AML-193 (cell line): ENCODE results near the gene POLR3G.

Source experiments
- DNase-seq, 2 experiments: peaks; one replicate each; lab custom pipeline; 2025; lab: John Stamatoyannopoulos, UW

The POLR3G gene, protein sequence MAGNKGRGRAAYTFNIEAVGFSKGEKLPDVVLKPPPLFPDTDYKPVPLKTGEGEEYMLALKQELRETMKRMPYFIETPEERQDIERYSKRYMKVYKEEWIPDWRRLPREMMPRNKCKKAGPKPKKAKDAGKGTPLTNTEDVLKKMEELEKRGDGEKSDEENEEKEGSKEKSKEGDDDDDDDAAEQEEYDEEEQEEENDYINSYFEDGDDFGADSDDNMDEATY

DNA sequence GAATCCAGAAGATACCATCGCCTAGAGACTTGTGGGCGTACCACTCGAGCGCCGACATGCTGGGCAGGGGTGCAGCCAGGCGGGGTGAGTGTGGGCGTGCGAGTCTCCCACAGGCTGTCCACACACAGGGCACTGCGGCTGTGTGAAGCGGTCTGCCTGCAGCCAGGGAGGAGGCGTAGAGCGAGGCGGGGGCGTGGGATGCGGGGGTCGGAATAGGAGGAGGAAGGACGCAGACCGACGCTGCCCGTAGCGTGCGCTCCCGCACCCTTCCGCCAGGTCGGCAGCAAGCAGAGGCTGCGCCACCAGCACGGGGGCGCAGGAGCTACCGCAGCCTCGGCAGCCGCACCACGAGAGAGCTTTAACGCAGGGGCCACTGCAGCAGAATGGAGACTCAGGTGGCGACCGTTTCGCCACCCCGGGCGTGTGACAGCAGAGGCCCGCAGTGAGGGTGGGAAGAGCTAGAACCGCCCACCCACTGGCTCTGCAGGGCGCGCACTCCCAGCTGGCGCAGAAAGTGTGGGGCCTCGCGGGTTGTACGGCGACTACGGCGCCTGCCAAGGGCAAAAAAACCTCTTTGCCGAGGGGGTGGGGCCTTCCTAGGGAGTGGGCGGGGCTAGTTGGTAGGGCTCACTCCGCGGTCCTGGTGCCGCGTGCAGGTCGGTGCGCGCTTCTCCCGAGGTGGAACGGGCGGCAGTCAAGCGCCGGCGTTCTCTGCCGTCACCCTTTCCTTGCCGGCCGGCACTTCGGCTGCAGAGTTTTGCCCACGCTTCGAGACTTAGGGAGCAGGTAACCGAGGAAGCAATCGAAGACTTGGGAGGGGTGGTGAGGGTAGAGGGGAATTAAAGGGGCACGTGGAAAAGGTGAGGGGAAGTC lies at the start of gene POLR3G, which contains the start of gene MBLAC2:
POLR3G (plus strand) TSS at position 630 of the 873 bp plus-strand sequence. CDS start 10,704 bp downstream, outside the sequence.
MBLAC2 (minus strand) TSS at position 537 of the 873 bp plus-strand sequence; CDS start at position 58, 479 bp downstream.
- peak; percentile 87 to 91 for DNase-seq

DNA sequence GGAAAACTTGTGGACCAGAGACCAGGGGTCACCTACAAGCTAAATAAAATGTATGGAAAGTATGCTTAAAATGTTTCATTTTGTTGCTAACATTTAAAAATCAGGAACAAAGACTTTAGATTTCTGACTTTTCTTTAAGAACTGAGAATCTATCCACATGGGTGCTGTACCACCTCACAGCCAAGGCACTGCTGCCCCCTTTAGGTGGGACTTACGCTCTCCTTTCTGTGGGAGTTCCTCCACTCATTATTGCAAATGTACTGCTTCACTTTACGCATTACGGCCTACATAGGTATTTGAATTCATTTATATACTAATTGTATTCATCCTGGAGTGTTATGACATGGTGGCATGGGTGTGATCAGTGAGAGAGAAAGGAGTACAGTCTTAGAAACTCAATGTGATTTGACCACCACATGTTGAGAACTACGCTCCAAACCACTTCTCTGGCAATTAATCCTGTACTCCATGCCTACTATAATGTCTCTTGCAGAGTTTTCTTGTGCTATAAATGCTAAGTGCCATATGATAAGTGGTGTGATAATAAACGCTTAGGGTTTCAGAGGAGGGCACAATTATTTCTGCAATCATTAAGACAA lies 40.4 kb upstream of the POLR3G start:
- DNase-seq: peak; percentile 18 to 55

DNA sequence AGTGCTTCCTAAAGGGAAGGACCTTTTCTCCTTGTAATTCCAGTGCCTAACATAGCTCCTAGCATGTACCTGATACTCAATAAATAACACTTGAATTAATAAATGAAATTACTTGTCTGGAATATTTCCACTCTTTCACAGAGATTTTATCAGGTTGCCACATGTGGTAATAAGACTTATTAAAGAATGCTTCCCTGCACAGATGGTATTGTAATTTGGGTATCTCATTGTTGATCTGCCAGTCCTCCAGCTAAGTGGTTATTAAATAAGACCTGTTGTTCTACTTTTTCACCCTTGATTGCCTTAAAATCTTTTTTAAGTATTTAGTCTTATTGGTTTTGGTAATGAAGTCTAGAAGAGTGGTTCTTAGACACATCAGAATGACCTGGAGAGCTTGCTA lies 37.0 kb upstream of the POLR3G start:
- no peak for DNase-seq

DNA sequence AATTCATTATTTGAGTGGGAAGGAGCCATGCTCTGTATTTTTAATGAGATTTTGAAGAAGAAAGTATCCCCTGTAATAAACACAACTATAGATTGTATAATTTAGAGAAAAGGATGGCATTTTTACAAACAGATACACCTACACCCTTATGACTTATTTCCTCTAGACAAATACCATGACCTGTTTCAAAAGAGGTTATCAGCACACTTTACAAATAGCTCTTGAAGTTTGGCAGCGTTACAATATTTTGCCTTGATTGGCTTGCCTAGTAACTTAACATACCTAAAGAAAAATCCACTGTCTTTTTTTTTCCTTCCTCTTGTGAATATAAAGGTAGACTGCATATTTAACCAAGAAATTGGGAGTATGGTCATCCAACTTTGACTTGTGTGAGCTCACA lies 36.6 kb upstream of the POLR3G start:
- no peak for DNase-seq

DNA sequence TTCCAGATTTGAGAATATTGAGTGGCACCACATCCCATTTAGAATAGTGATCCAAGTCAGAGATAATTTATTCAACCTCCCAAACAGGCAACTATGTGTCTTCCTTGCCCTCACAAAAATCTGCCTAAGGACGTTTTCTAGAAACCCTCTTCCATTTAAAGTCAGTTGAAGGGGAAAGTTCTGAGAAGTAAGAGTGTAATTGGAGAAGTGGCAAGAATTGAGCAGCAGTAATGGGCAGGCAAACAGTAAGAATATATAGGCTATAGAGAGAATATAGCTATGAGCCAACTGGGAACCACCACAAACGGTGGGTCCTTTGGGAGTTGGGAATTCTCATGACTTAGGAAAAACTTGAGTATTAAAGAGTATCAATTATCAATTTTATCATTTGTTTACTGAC lies 34.0 kb upstream of the POLR3G start:
- peak in 1 of 2 experiments; percentile 7 for DNase-seq

DNA sequence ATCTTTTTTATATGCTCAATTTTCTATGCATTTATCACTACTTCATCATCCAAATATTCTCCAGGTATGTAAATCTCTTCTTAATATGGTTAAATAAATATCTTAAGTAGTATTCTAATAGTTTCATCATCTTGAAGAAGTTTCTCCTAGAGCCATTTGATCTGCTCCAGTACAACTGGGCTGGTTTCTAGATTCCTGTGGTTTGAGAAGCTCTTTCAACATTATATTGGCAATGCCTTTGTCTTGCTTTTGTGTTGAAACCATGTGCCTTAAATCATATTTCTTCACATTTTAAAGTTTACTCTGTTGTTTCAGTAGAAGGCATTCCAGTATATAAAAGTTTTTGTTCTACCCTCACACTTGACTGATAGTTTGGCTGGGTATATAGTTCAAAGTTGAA lies 27.7 kb upstream of the POLR3G start:
- DNase-seq: no peak

DNA sequence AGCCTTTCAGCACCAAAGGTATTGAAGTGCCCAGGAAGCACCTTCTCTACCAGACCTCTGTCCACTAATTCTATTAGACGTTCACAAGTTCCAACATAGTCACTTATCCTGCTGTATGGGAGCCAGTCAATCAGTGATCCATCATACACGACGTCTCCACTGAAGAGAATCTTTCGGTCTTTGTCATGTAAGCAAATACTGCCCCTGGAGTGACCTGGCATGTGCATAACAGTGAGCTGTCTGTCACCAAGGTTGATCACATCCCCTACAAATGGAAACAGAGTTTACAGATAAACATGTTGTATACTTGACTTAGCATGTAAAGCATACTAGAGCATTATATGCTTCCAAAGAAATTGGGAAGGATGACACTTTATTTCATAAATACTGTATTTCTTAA lies 13.4 kb upstream of the POLR3G start:
- no peak for DNase-seq

DNA sequence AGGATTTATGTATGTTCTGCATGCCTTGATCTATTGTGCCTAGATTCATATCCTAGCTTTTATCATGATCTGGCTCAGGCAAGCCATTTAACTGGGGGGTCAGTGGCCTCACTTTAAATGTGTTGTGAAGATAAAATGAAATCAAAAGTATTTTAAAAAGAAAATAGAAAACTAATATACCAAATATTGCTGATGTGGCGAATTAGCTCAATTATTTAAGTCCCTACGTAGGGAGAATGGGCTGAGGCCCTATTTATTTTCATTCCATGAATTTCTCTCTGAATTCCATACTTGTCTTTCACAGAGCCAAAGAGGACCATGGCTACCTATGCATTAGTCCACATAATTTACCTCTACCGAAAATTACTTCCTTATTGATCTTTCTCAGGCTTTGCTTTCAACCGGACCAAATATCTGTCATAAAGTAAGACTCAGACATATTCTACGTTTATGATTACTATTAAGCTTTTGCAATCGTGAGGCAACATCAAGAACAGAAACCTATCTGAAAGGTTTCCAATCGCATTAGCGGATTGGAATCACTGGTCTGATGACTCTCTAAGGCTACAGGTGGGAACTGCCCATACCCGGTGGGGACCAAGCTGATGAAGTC lies 1.8 kb upstream of the POLR3G start:
- DNase-seq: no peak

DNA sequence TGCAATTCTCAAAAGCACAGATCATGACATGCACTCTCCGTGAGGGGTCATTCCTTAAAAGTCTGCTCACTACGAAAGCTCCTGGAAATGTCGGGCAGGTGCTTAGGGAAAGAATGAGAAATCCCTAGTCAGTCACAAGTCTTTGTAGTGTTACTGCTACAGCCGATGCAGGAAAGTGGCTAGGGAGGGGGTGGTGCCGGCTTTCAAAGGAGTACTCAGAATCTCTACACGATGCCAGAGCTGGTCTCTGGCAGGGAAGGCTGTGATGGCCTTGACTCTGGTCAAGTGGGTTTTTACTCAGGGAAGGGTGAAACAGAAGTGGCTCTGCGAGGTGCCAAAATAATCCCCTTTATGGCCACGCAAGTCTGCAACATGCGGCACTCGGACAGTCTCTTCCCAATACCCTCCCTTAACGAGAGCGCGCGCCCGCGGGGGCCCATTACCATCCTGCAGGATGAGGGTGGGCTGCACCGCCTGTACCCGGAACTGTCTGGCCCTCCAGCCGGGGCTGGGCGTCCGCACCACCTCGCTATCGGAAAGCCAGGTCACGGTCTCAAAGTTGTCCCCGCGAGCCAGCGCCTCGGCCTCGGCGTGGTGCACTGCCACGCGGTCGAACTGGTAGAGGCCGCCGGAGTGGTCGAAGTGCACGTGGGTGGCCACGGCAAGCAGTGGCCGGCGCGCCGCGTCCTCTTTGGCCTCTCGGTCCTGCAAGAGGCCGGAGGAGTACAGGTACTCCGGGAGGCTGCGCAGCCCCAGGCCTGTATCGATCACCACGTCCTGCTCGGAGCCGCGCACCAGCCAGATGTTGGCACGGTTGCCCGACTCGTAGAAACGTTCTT lies 1.0 kb upstream of the POLR3G start:
- DNase-seq: peak; percentile 20 to 26

DNA sequence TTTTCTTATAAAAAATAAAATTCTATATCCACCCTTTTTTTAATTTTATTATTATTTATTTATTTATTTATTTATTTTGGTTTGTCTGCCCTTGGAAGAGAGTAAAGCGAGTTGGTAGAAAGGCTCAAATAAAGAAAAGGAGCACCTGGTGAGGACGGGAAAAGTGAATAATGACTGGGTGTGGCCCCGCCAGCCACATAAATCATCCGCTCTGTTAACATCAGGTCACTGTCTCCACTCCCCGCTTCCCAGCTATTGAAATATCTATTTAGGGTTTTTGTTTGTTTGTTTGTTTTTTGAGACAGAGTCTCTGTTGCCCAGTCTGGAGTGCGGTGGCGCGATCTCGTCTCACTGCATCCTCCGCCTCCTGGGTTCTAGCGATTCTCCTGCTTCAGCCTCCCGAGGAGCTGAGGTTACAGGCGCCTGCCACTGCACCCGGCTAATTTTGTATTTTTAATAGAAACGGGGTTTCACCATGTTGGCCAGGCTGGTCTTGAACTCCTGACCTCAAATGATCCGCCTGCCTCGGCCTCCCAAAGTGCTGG lies 844 bp downstream of the POLR3G start:
- DNase-seq: no peak

DNA sequence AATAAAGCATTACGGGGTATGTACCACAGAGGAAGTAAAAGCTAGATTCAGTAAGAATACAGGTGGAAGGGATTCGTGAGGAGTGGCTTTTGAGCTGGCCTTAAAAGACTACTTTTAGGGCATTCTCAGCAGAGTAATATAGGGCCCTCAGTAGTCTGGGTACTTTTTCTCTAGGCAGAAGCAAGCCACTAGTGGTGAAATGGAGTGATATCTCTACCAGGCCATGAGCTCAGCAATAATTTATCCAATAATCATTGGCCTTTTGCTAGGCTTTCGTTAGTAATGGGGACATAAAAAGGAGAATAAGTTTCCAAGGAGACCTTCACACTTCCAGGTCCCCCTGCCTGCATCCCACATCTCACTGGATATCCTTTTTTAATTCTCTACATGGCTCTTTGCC lies 1.7 kb downstream of the POLR3G start:
- peak; percentile 7 to 29 for DNase-seq

DNA sequence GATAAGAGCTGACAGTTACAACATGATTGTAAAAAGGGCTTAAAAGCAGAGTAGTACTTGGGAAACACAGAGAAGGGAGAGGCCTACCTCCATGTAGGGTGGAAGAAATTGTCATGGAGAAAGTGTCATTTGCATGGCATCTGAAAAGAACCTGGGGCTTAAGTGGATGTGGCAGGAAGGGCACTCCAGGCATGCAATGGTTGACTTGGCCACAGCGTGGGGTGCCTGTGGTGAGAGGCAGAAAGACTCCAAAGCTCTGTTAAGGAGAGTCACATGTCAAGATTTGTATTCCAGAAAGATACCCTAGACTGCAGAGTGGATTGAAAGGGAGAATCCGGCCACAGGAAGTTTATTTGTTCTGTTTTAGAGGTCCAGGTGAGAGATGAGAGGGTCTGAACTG lies 2.4 kb downstream of the POLR3G start:
- DNase-seq: no peak

DNA sequence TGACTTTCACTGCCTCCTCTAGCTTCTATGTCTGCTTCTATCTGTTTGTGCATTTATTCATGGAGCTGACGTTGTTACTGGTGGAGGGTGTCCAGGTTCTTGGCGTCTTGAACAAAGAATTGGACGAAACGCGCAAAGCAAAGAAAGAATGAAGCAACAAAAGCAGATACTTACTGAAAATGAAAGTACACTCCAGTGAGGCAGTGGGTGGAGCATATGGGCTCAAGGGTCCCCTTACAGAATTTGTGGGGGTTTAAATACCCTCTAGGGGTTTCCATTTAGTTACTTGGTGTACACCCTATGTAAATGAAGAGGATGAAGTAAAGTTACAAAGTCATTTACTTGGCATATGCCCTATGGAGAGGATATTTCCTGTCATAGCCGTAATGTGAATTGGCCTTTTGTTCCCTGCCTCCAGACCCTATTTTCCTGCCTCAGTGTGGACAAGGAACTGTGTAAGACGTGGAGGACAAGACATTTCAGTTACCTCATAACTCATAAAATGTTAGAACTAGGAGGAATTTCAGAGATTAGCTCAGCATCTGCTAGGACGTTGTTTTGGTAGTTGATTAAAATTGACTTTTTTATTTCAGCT lies 3.1 kb downstream of the POLR3G start:
- DNase-seq: no peak

DNA sequence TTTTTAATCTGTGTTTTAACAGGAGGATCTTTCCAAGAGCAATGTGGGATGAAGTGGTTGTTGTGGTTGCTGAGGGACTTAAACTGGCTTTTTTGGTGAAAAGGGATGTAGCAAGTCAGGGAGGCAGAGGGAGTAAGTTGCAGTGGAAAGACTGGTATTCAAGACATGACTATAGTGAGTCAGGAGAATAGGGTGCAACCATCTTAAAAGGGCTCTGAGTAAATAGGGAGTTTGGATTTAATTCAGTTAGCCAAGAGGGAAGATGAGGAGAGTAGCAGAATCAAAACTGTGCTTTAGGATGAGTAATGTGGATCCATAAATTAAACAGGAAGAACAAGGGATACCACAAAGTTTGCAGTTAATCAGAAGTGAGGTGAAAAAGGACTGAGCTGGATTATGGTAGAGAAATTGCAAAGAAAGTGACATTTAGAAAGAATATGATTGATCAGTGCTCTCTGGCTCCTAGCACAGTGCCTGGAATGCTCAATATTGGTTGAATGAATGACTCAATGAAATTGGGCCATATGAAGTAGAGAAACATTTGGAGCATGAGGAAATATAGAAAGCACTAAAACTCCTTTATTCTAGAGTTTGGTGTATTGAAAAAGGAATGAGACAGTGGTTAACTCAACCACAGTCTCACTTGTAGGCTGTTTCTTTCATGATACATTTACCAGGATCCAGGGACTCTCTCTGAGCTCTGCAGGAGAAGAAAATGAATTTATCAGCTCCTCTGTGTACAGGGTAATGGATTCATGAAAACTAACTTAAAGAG lies 5.1 kb downstream of the POLR3G start:
- DNase-seq: no peak

DNA sequence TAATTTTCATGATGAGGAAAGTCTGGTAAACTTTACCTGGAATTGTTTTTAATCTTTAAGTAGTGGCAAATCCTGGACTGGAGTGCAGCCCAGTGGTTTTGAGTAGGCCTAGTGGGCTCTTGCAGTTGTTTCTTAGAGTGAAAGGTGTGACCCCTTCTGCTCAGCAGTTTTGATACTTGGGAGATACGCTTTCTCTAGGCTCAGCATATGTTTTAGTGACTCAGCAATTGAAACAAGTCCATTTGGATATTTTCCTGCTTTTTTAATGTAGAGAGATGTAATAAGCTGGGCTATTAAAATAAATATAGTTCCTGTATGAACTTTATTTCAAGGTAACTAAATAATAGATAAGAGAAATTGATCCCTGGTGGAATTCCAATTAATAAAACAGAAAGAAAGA lies 6.0 kb downstream of the POLR3G start:
- DNase-seq: no peak

DNA sequence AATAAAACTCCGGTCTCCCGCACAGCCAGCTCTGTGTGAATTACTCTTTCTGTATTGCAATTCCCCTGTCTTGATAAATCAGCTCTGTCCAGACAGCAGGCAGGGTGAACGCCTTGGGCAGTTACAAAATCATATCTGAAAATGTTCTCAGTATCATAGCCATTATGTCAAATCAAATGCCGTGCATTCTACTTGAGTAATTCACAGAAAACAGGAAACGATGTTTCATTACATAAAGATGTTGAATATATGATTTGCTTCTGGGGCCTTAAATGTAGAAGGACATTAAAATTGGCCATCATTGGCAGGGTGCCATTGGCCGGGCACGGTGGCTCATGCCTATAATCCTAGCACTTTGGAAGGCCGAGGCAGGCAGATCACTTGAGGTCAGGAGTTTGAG lies 8.5 kb downstream of the POLR3G start:
- no peak for DNase-seq

DNA sequence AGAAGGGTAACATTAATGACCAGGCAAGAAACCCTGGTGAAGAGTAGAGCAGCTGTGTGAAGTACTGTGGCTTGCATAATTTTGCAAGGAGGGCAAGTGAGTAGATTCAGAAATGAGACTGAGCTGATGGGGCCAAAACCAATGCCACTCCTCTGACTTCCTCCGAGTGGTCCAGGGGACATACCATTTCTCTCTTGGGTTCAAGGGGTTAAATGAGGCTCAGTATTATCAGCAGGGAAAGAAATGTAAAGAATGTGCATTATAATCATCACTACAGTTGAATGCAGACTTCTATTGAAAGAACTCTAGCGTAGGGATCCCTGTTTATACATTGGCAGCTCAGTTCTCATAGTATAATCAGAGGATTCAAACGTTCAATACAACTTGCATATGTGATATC lies 9.9 kb downstream of the POLR3G start:
- DNase-seq: no peak

DNA sequence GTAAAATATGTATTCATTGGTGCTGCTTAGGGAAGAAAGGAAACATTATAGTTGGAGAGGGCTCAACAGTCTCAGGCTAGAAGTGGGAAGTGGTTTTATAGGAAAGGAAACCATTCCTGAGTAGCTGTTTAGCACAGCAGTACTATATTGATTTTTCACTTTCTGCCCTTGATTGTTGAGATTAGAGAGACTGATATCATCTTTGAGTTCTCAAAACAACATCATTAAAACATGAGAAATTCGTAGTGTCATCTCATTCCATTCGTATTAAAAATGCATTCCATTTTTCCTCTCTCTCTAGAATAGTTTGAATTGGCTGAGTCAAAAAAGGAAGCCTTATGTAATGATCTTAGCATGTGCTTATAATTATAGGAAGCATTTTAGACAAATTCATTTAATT lies 14.1 kb downstream of the POLR3G start:
- DNase-seq: no peak

DNA sequence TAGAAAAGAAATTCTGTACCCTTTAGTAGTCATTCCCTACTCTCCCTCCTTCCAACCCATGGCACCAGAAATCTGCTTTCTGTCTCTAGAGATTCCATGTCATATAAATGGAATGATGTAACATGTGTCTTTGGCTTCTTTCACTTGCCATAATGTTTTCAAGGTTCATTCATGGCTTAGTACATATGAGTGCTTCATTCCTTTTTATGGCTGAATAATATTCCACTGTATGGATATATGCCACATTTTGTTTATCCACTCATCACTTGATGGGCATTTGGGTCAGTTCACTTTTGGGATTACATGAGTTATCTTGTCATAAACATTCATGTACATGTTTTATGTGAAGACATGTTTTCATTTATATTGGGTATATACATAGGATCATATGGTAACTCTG lies 19.4 kb downstream of the POLR3G start:
- no peak for DNase-seq

DNA sequence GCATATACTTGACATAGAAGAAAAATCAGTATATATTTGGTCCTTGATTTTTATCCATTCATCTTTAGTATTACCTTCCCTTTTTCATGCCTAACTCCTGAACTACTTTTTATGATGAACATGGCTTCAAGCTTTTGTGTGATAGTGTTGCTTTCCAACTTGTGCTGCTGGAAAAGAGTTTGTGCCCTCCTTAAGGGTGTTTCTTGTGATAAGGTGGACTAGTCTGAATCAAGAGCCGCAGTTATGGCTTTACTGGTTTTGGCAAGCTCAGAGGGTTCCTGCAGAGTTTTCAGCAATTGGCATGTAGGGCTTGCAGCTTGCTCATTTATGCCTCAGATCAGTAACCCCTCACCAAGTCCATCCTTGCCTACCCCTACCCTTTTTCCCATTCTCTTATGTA lies 20.5 kb downstream of the POLR3G start:
- no peak for DNase-seq
